DMS153 (cell line): ENCODE measurements around the gene PTPRD.

Source experiments
- DNase-seq: peaks from one replicate; lab custom pipeline; 2025; lab: John Stamatoyannopoulos, UW

PTPRD gene

GRCh38 chr9:8576741-8577140 lies 2036.1 kb downstream of the PTPRD start:
- no peak for DNase-seq

DNA sequence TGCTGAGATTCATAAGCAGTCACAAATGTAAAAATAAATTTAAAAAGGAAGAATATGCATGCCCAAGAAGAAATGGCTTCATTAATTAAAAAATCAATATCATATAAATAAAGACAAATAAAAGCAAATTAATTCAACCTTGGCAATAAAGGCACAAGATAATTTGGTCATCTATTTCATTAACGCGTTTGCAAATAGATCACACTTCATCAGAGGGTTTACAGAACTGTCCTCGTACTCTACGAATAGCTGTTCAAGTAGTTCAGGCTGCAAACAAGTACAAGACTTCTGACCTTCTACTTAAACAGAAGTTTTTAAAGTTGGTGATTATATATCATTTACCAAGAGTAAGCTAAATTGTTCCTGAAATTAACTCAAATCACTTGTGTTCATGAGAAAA lies 2038.0 kb downstream of the PTPRD start:
- DNase-seq, result no peak

- DNase-seq, result no peak
These were observed 2040.6 kb downstream of the PTPRD start for GRCh38 chr9:8572209-8572608.

DNA sequence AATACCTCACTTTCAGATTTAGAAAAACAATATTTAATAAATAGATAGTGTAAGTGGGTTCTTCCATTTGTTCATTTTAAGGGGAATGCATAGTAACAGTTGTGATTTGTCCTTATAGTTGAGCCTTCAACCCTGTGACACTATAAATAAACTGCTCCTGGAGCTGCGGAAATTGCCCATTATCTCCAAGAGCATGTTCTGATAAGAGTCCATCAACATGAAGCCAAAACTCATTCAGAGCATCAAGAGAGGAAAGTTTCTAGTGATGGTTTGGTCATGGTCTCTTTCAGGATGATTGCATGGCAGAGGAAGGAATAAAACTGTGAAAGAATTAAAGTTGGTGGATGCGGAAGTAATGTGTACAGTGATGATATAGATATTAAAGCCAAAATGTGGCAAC lies 2041.2 kb downstream of the PTPRD start:
- no peak for DNase-seq

DNA sequence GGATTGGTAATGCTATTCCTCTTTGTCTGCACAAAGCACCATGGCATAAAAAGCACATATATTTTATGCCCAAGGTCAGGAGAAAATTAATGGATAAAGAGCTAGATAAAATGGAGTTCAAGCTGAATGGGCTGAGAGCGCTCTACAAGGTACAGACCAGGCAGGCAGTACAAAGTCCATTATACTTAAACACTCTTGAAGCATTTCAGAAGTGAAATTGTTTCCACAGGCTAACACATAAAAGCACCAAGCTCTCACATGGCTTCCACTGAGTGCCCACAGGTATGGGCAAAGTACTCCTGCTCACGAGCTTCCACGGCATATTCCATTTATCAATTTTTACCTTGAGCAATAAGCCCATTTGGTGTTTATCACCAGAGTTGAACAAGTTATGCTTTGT lies 2042.0 kb downstream of the PTPRD start:
- no peak for DNase-seq

- no peak for DNase-seq
These were observed 2043.0 kb downstream of the PTPRD start for GRCh38 chr9:8569823-8570222.

GRCh38 chr9:8567963-8568579 lies 2044.7 kb downstream of the PTPRD start:
- no peak for DNase-seq

GRCh38 chr9:8564960-8565359 lies 2047.8 kb downstream of the PTPRD start:
- no peak for DNase-seq

GRCh38 chr9:8560560-8561525 lies 2052.0 kb downstream of the PTPRD start:
- DNase-seq, result no peak

GRCh38 chr9:8558176-8558575 lies 2054.6 kb downstream of the PTPRD start:
- no peak for DNase-seq

DNA sequence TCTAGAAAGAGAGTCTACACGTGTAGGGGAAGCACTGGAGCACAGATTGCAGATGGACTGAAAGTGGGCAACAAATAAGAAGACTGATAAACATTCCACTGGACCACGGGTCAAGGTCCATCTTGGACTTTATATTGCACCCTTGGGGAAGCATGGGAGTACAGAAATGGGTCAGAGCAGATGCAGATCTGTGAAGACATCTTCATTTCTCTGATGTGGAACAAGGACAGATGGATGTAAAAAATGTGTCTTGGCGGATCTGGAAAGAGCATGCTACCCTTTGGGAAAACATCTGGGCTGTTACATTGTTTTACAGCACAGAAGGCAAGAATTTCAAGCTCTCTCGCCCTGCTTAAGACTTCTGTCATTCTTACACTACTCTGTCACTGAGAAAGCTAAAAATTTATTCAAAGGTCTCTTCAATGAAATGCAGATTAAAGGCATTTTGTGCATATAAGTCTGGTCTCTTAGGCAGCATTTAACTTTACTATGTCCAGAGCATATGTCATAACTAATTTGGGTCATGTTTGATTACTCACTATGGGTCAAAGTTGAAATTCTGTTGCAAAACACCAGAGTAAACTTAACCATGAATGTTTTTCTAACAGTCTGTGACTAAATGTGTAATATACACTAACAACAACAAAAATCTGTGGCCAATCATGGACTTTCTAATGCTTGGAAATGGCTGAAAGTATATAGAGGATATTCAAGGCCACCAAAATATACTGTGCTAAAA lies 2056.9 kb downstream of the PTPRD start:
- no peak for DNase-seq

DNA sequence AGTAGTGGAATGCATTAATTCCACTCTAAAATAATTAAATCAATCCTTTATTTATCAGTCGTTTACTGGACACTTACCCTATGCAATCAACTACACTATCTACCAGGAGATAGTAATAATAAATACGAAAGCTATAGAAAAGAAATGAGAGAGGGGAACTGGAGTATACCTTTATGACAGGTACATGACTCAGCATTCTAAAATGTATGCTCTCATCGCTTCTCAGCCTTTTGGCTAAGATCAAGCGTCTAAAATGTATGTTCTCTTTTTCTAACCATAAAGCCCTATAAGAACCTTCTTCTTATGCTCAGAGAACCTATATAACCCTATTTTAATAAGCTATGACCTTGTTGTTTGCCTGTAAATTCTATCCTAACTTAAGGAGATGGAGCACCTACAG lies 2059.4 kb downstream of the PTPRD start:
- no peak for DNase-seq

DNA sequence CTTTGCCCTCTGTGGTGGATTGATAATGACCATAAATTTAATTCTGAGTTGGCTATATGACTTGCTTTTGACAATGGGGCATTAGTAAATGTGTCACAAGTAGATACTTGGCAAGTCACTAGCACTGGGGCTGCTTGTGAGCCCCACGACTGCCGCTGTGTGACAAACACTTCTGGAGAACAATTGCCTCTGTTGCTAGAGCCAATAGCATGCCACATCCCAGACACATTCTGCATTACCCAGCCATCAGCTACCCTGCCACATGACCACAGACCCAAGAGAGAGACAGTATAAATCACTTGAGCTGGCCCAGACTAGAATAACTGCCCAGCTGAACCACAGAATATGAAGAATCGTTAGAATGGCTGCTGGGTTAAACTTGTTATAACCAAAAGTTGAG lies 2060.1 kb downstream of the PTPRD start:
- no peak for DNase-seq

DNA sequence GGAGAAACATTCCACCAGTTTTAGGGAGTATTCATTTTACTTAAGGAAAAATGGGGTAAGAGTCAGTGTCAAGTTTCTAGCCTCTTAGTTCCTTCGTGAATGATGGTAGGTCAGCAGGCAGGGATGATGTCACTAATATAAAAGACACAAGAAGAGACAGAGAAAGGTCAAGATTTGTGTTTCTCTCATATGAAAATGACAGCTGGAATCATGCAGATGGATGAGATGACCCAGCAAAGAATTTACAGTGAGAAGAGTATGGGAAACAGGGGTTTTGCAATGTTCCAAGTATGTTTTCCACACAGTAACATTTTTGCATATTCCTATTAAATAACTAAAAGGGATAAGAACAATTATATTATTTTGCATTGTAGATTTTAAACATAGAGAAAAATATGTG lies 2063.6 kb downstream of the PTPRD start:
- no peak for DNase-seq

- no peak for DNase-seq
These were observed 2069.6 kb downstream of the PTPRD start for GRCh38 chr9:8543219-8543618.

- DNase-seq, result no peak
These were observed 2070.3 kb downstream of the PTPRD start for GRCh38 chr9:8542537-8542936.

- DNase-seq, result no peak
These were observed 2073.1 kb downstream of the PTPRD start for GRCh38 chr9:8539681-8540197.

DNA sequence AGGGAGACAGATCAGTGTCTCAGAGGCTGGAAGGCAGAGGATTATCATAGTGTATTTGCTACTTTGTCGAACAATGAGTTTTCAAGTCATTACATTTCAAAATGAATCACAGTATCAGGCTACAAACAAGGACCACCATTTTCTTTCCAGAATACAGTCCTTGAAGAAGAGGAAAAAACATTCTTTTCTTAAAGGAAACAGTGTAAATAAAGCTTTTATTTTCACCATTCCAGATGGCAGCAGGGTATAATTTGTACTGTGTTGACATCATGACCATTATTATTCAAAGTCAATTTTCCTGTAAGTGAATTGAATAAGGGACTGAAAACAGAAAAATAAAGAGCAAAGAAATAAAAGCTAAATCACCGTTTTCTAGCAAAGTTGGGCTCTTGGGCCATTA lies 2076.0 kb downstream of the PTPRD start:
- DNase-seq, result no peak

GRCh38 chr9:8534828-8535227 lies 2078.0 kb downstream of the PTPRD start:
- no peak for DNase-seq

DNA sequence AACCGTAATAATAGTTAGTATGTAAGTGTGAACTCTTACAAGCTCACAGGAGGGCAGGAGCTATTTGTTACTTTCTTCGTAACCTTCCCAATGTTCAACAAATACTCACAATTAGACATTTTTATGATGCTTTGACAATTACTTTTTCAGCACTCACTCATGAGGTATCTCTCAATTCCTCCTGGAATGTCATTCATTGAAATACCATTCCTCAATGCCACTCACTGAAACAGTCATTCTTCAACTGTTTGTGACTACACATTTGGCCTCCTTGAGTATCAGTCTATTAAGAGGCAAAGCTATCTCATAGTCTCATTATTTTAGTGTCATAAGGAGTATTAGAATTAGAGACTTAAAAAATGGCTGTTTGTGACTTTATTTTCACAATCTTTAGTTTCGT lies 2079.1 kb downstream of the PTPRD start:
- DNase-seq, result no peak

GRCh38 chr9:8531826-8532415 lies 2080.9 kb downstream of the PTPRD start:
- DNase-seq, result no peak

DNA sequence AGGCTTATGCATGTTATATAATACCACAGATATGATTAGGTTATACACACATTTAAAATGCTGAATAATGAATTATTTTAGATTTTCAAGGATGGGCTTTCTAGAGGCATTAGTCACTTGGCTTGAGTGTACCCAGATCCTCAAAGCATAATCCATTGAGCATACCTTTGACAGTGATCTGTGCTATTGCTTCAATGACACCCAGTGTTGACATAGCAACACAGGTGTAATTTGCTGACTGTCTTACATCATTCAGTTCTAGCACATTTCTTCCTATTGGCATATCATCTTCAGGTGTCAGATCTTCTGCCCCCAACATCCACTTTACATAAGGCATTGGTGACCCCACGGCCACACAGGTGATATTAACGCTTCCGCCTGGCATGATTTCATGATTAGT lies 2091.7 kb downstream of the PTPRD start:
- no peak for DNase-seq
